ENCODE measurements around the gene ZNF598.

- TF ChIP-seq CTCF (IDR thresholded peaks at IDR 0.05) (no peak), POLR2A (IDR thresholded peaks at IDR 0.05) (no peak)
Measured at GRCh38 chr16:1950047-1950446, 59.6 kb downstream of the ZNF598 start.
